ENCODE results near the gene GREB1L.
"Not testable (repeated sequence)": the region's sequence is repeated elsewhere in the genome, so short reads cannot be mapped to it uniquely, and the experiment has no call there.

GREB1L gene

GRCh38 chr18:21265971-21266673 lies 24.1 kb downstream of the GREB1L start:
- no peak for DNase-seq

- DNase-seq = no peak
These were observed 25.4 kb downstream of the GREB1L start for GRCh38 chr18:21267400-21267799.

- no peak for DNase-seq
These were observed 27.3 kb downstream of the GREB1L start for GRCh38 chr18:21269349-21269748.

GRCh38 chr18:21270453-21270852 lies 28.4 kb downstream of the GREB1L start:
- DNase-seq = no peak

DNA sequence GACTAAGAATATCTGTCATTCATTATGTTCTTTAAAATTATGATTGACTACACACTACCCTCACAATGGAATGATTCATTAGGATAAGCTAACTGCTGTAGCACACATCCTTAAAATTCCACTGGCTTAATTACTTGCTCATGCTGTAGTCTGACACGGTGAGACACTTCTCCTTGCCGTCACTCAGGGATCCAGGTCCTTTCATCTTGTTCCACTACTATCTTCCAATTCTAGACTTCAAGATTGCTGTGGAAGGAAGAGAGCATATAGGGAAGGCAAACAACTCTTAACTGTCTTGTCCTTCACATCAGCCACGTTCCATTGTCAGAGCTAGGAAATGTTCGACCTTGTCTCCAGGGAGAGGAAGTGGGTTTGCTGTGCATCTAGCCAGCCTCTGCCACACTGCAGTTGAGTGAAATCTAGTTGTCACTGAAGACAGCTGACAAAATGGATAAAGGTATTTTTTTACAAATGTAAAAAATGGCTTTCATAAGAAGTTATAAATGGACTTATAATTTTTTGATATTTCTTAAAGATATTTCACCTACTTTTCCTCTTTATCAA lies 30.1 kb downstream of the GREB1L start:
- no peak for DNase-seq

DNA sequence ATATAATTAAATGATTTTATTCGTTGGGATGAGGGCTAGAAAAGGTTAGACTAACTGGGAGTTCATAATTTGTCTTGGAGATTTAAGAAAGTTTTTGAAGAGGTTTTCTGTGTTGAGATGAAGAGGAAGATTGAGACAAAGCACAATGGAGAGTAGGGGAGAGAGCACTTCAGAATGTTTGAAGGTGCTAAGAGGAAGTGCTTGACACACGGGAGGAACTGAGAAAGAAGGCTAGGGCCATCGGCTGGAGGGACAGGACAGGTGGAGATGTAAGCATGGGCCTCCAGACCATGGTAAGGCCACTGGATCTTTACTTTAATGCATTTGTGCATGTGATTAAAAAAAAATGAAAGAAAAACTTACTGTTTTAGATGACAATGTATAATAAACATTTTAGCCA lies 31.5 kb downstream of the GREB1L start:
- DNase-seq = no peak

- DNase-seq = no peak
These were observed 33.6 kb downstream of the GREB1L start for GRCh38 chr18:21275645-21276044.

DNA sequence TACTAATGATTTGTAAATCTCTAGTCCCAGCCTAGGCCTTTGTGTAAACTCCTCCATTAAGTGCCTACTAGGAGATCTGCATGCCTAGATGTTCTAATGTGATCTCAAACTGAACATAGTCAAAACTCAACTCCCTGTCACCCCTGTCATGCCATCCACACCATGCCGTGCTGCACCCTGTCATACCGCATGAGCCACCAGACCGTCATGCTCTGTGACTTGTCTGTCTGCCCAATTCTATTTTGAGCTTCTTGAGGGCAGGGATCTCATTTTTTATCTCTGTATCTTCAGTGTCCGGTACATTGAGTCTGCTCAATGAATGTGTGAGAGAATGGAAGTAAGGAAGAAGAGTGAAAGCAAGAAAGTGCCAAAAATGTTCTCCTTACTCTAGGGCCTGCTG lies 35.5 kb downstream of the GREB1L start:
- no peak for DNase-seq

DNA sequence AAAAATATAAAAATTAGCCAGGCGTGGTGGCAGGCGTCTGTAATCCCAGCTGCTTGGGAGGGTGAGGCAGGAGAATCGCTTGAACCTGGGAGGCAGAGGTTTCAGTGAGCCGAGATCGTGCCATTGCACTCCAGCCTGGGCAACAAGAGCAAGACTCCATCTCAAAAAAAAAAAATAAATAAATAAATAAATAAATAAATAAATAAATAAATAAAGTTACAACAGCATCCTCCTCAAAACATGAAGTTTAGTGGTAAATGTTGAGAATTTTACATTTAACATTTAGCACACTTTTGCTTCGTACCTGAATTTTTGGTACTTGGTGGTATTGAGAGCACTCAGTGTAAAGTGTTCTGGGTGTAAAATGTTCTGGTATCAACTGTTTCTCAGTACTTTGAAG lies 36.2 kb downstream of the GREB1L start:
- not testable (repeated sequence) for DNase-seq

GRCh38 chr18:21281603-21282002 lies 39.6 kb downstream of the GREB1L start:
- no peak for DNase-seq

GRCh38 chr18:21284540-21284939 lies 42.5 kb downstream of the GREB1L start:
- no peak for DNase-seq

DNA sequence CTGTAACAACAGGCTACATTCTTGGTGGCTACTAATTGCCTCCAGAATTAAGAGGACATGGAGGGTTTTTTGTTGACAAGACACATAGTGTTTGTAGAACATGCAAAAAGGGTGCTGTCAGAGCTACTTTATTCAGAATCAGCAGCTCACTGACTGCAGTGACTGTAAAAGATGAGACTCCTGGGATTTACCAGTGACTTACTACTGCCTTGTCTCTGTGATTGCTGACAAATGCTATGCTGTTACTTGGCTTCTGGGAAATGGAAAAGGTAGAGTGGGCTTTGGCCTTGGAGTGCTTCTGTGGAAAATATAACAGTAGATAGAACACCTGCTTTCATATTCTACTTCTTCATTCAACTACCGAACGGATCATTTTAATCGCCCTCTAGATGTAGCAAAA lies 47.8 kb downstream of the GREB1L start:
- no peak for DNase-seq

- no peak for DNase-seq
These were observed 49.1 kb downstream of the GREB1L start for GRCh38 chr18:21291106-21291505.

DNA sequence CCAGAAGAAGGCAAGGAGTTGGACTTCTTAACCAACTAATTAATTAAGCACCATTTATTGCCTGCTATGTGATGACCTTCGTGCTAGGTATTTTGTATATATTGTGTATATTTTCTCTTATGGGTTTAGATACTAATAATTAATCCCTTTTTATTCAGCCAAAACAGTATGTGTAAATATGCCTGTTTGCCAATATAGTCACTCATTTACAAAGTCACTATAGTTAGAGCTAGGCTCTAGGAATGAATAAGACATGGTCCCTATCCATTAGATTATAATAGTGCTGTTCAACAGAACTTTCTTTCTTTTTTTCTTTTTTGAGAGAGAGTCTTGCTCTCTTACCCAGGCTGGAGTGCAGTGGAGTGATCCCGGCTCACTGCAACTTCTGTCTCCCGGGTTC lies 51.4 kb downstream of the GREB1L start:
- DNase-seq = no peak

DNA sequence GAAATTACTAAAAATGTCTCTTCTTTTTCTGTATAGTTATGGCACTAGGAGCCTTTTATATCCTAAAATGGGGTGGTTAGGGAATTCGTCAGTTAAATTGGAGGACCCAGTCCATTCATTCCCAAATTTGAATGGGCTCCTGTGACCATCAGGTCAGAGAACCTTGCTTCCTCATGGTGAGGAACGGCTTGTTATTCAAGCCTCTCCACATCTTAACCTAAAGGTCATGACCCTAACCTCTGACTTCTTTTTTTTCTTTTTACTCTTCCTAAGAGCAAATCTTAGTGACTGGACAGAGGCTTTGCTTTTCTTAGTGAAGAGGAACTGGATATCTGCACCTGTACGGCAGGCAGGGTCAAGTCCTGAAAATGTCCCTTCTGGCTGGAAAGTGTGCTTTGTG lies 53.1 kb downstream of the GREB1L start:
- no peak for DNase-seq

DNA sequence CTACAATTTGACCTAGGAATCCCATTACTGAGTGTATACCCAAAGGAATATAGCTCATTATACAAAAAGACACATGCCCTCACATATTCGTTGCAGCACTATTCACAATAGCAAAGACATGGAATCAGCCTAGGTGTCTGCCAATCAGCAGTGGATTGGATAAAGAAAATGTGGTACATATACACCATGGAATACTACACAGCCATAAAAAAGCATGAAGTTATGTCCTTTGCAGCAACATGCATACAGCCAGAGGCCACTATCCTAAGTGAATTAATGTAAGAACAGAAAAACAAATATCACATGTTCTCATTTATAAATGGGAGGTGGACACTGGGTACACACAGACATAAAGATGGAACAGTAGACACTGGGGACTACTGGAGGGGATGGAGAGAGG lies 54.0 kb downstream of the GREB1L start:
- DNase-seq = no peak

DNA sequence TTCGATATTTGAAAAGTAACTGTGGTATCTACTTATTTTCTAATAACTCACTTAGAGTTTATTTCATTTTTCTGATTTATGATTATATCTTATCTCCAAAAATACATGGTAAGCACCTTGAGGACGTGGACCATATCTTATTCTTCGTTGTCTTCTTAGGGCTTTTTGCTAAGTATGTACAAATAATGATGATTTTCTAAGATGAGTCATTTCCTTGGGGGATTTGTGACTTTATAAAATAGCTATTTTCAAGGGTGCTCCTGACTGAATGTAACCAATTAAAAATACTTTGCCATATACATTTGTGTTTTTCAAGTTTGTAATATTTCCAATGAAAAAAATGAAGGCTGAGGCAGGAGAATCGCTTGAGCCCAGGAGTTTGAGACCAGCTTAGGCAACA lies 56.3 kb downstream of the GREB1L start:
- DNase-seq = no peak

DNA sequence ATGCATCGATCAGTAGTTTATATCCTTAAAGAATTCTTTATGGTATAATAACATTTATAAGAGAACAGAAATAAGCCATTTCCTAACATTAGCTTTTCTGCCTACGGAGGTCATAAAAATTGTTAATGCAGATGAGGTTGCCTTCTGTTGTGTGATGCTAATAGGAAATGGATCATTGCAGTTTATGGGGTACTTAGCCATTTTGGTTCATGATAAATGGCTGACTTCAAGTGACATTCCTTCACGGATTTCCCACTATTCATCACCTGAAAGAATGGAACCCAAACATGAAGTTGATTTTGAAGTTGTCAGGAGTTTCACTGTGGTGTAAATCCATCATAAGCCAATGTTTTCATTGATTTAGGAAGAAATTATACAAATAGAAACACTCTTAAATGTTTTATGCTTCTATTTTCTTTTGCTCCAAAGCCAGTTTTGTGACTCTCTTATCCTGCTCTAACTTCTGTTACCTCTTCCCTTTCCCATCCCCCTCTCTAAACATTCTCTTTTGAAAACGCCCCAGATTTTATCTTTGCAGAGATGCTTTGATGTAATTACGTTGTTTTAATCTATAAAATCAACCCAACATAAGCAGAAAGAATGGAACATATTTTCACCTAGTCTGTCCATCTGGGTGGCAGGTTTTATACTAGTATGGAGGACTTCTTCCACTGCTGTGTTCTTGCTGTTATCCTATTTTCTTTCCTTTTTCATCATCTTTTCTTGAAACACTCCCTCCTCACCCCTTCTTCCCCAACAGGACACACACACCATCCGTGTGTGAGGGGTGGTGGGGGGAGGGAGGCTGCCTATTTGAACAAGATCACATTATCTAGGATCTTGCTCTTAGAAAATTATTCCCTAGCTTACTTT lies 58.2 kb downstream of the GREB1L start:
- no peak for DNase-seq

- DNase-seq = no peak
These were observed 58.8 kb downstream of the GREB1L start for GRCh38 chr18:21300908-21301200.

DNA sequence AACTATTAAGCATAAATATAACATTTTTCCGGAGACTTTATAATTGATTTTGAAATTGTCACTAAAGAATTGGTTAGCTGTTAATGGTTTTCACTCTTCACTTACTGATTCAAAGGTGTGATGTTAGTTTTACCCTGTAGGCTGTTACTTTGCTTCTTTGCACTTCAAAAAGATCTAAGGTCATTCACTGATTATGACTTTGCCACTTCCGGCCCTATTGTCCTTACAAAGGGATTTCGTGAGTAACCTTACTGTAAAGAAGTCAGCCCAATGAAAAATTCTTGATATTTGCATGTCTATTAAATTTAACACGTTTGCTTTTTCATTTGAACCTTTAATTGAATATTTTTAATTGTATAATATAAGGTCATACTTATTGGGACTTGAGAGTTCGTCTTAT lies 61.4 kb downstream of the GREB1L start:
- no peak for DNase-seq

DNA sequence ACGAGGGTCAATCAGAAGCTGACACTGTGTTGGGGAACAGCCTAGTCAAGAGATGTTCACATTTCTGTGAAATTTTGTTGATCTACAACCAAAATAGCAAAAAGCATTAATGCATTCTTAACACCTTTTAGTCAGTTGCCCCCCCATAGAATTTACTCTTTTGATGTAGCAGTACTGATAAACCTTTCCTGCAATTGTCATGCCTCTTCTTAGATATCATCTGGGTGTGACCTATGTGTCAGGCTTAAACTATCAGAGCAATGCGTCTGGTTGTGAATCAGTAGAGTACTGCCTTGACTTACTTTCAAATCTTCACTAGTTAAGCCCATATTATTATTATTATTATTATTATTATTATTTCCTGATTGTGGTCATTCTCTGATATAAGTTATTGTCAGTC lies 61.9 kb downstream of the GREB1L start:
- DNase-seq = no peak

DNA sequence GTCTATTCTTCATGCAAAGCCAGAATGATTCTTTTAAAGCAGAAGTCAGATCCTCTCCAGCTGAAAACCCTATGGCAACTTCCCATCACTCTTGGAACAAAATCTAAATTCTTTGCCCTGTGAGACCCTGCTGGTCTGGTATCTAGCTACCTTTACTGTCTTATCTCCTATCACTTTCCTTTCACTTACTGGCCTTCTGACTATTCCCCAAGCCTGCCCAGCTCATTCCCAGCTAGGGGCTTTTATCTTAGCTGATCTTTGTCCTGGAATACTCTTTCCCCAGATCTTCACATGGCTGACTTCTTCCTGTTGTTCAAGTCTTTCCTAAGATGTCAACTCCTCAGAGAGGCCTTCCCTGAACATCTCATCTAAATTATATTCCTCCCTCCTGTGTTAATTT lies 63.6 kb downstream of the GREB1L start:
- no peak for DNase-seq

DNA sequence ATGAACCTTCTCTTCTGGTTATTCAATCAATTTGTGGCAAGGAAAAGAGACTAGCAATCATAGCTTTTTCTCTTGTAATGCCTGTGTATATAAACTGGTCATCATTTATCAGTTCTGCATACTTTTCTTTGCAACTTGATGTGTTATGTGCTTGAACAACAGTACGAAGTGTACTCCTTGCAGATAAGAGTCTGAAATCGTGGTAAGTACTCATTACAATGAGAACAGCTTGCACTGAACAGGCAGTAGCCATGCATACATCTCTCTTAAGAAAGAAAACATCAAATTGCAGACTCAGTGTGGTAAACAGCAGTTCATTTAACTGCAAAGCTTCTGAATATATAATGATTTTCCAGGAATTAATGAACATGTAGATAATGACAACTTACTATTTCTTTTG lies 64.3 kb downstream of the GREB1L start:
- DNase-seq = no peak

DNA sequence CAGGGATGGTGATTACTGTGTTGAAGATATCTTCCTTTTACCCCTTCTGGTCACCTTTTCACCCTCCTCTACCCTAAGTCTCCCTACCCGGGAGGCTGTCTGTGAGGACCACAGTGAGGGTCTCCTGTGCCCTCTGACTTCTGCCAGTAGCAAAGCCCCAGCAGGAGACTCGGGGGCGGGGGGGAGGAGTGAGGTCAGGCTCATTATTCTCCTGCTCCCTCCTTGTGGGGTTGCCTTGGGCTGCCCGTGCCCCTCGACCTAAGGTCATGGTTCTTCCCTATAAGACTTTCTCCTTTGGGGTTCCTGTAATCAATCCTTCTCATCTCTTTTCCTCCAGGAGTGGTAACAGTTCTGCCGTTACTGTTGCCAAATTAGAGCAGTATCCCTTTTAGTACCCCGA lies 65.5 kb downstream of the GREB1L start:
- DNase-seq = no peak
